HS-27A (cell line): Measurements from ENCODE around the gene COA5.

ENCODE experiments used
- DNase-seq: peaks from one replicate; pipeline ENCODE4 v3.0.0-alpha.2; 2012; ENCODE audit warnings: low read depth, missing footprints

COA5 gene

GRCh38 chr2:98608116-98608961 lies at the start of gene COA5, which contains the start of gene UNC50:
Gene COA5, minus strand, starts transcription at chr2:98608512. Its CDS starts 107 bp downstream, at chr2:98608405.
Gene UNC50, plus strand, starts transcription at chr2:98608589. Its CDS starts 1,171 bp downstream, at chr2:98609760.
- DNase-seq: peak; percentile 73

GRCh38 chr2:98656800-98657199 lies 48.5 kb upstream of the COA5 start:
- DNase-seq: no peak

- DNase-seq: no peak
Measured at GRCh38 chr2:98654699-98655495, 46.6 kb upstream of the COA5 start.

- no peak for DNase-seq
Measured at GRCh38 chr2:98650998-98651397, 42.7 kb upstream of the COA5 start.

- no peak for DNase-seq
Measured at GRCh38 chr2:98649992-98650375, 41.7 kb upstream of the COA5 start.

- DNase-seq: peak; percentile 54
Measured at GRCh38 chr2:98649135-98649991, 41.1 kb upstream of the COA5 start.

GRCh38 chr2:98648451-98648850 lies 40.1 kb upstream of the COA5 start:
- DNase-seq: no peak

GRCh38 chr2:98647636-98648035 lies 39.3 kb upstream of the COA5 start:
- DNase-seq: no peak

GRCh38 chr2:98643496-98644100 lies 35.3 kb upstream of the COA5 start:
- DNase-seq: no peak

GRCh38 chr2:98637401-98638147 lies 29.3 kb upstream of the COA5 start:
- DNase-seq: no peak

GRCh38 chr2:98634406-98635092 lies 26.2 kb upstream of the COA5 start:
- DNase-seq: no peak

GRCh38 chr2:98632351-98632750 lies 24.0 kb upstream of the COA5 start:
- no peak for DNase-seq

GRCh38 chr2:98623657-98624056 lies 15.3 kb upstream of the COA5 start:
- no peak for DNase-seq

- DNase-seq: no peak
Measured at GRCh38 chr2:98617149-98617548, 8.8 kb upstream of the COA5 start.

GRCh38 chr2:98615481-98615880 lies 7.2 kb upstream of the COA5 start:
- DNase-seq: no peak

GRCh38 chr2:98614024-98614739 lies 5.9 kb upstream of the COA5 start:
- DNase-seq: no peak

- DNase-seq: no peak
Measured at GRCh38 chr2:98608962-98609604, 771 bp upstream of the COA5 start.

GRCh38 chr2:98607741-98608115 lies 584 bp downstream of the COA5 start:
- no peak for DNase-seq

- DNase-seq: no peak
Measured at GRCh38 chr2:98607104-98607503, 1.2 kb downstream of the COA5 start.
